Stomach (tissue), 4 donors: ENCODE data around the gene LRPPRC.

Source experiments
- EP300 ChIP-seq: sonication (generic); formaldehyde crosslinking; IDR thresholded peaks from one replicate; pipeline ENCODE4 v1.6.1; 2017; ENCODE audit warnings: antibody characterized with exemption
- POLR2AphosphoS5 ChIP-seq, 3 donors: sonication (generic); formaldehyde crosslinking; IDR thresholded peaks; one replicate each; pipeline ENCODE4 v1.6.1; 2016; ENCODE audit warnings: antibody characterized with exemption in 3 of 3
- TF ChIP-seq, protein P1 (sequence below), 7 experiments: fragments of 450-650 bp in 4 of 7; fragments of 200-600 bp in 3 of 7; sonication (generic) in 3 of 7; IDR thresholded peaks; one replicate each; pipeline ENCODE4 v1.5.1; 2016 to 2019; ENCODE audit warnings: antibody characterized with exemption in 7 of 7, control low read depth in 2 of 7, mild to moderate bottlenecking in 1 of 7

GRCh38 chr2:43946685-43947084 is 49.1 kb downstream of the LRPPRC start:
- no peak for TF ChIP-seq POLR2AphosphoS5 (IDR thresholded peaks at IDR 0.05)
- TF ChIP-seq, protein P1, sequence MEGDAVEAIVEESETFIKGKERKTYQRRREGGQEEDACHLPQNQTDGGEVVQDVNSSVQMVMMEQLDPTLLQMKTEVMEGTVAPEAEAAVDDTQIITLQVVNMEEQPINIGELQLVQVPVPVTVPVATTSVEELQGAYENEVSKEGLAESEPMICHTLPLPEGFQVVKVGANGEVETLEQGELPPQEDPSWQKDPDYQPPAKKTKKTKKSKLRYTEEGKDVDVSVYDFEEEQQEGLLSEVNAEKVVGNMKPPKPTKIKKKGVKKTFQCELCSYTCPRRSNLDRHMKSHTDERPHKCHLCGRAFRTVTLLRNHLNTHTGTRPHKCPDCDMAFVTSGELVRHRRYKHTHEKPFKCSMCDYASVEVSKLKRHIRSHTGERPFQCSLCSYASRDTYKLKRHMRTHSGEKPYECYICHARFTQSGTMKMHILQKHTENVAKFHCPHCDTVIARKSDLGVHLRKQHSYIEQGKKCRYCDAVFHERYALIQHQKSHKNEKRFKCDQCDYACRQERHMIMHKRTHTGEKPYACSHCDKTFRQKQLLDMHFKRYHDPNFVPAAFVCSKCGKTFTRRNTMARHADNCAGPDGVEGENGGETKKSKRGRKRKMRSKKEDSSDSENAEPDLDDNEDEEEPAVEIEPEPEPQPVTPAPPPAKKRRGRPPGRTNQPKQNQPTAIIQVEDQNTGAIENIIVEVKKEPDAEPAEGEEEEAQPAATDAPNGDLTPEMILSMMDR (IDR thresholded peaks at IDR 0.05), result no peak
- no peak for TF ChIP-seq EP300
